ENCODE results near the gene FLNB. TPM values are rescaled to one million over a fixed set of nuclear protein-coding genes. Genes with fewer than 3 reads are reported as not detected.
A peak's percentile ranks its signal among the peaks of the same experiment; 100 is the strongest.

The FLNB gene
- total RNA-seq, 1 experiment from 2014 or later = 309 TPM

DNA sequence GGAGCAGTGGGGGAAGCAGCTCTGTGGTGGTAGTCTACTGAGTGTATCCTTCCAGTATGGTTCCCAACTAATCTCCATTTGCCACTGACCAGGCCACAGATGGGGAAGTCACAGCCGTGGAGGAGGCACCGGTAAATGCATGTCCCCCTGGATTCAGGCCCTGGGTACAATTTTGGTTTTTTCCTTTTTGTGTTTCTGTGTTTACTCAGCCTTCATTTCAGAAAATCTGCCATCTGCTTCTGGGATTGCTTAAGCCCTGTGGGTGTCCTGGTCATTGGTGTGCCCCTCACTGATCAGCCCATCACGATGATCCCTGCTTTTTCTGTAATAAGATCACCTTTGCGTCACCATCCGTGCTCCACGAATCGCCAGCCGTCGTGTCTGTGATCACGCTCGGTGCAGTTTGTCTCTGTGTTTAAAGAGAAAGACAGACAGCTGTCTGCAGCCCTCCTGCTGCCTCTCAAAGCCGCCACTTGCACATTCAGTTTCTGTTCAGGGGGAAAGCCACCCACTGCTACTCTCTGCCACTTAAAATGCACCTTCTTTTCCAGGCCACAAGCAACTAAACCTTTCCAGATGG, 133.6 kb downstream of the FLNB start:
- DNase-seq (ENCODE audit: low read depth, low spot score) (no peak), ATAC-seq (no peak)
- POLR2A ChIA-PET = no interaction called here
- BruUV-seq (replicated peaks) = no TSS peak
- TF ChIP-seq SIN3A (IDR thresholded peaks at IDR 0.05; ENCODE audit: borderline replicate concordance, insufficient read depth, low read depth, low read length) (no peak), TCF7L2 (IDR thresholded peaks at IDR 0.05; ENCODE audit: low read depth, low read length) (no peak)
- TF ChIP-seq, protein P1, sequence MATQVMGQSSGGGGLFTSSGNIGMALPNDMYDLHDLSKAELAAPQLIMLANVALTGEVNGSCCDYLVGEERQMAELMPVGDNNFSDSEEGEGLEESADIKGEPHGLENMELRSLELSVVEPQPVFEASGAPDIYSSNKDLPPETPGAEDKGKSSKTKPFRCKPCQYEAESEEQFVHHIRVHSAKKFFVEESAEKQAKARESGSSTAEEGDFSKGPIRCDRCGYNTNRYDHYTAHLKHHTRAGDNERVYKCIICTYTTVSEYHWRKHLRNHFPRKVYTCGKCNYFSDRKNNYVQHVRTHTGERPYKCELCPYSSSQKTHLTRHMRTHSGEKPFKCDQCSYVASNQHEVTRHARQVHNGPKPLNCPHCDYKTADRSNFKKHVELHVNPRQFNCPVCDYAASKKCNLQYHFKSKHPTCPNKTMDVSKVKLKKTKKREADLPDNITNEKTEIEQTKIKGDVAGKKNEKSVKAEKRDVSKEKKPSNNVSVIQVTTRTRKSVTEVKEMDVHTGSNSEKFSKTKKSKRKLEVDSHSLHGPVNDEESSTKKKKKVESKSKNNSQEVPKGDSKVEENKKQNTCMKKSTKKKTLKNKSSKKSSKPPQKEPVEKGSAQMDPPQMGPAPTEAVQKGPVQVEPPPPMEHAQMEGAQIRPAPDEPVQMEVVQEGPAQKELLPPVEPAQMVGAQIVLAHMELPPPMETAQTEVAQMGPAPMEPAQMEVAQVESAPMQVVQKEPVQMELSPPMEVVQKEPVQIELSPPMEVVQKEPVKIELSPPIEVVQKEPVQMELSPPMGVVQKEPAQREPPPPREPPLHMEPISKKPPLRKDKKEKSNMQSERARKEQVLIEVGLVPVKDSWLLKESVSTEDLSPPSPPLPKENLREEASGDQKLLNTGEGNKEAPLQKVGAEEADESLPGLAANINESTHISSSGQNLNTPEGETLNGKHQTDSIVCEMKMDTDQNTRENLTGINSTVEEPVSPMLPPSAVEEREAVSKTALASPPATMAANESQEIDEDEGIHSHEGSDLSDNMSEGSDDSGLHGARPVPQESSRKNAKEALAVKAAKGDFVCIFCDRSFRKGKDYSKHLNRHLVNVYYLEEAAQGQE (IDR thresholded peaks at IDR 0.05; ENCODE audit: insufficient read depth in 1 of 2, low read depth in 2 of 2, low read length in 1 of 2) = no peak
- TF ChIP-seq, protein P2, sequence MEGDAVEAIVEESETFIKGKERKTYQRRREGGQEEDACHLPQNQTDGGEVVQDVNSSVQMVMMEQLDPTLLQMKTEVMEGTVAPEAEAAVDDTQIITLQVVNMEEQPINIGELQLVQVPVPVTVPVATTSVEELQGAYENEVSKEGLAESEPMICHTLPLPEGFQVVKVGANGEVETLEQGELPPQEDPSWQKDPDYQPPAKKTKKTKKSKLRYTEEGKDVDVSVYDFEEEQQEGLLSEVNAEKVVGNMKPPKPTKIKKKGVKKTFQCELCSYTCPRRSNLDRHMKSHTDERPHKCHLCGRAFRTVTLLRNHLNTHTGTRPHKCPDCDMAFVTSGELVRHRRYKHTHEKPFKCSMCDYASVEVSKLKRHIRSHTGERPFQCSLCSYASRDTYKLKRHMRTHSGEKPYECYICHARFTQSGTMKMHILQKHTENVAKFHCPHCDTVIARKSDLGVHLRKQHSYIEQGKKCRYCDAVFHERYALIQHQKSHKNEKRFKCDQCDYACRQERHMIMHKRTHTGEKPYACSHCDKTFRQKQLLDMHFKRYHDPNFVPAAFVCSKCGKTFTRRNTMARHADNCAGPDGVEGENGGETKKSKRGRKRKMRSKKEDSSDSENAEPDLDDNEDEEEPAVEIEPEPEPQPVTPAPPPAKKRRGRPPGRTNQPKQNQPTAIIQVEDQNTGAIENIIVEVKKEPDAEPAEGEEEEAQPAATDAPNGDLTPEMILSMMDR (IDR thresholded peaks at IDR 0.05) = no peak
- H3K36me3 ChIP-seq (ENCODE audit: control insufficient read depth, insufficient read depth, low read length) = peaks cover 37% of the 10 kb centered on the region
- H3K27ac ChIP-seq (ENCODE audit: low read length) = 0 out of 2 replicates have a peak overlapping the region, but pooled peaks have one; percentile 19
- in situ Hi-C loops (cut with HindIII; ENCODE audit: low pct_unique_long_range_greater_than_20kb, low sequenced_read_pairs) (no loop called here), intact Hi-C loops (cut with micrococcal nuclease; ENCODE audit: unreplicated experiment) (no loop called here)
- no peaks in the 10 kb centered on the region for H3K27me3 ChIP-seq (ENCODE audit: control insufficient read depth, insufficient read depth, low read length)
- H3K9me3 ChIP-seq (ENCODE audit: control insufficient read depth, insufficient read depth, low read depth, low read length) = no peaks in the 10 kb centered on the region
- no peak overlapping the region for H3K4me3 ChIP-seq (ENCODE audit: low read depth in 2 of 2, low read length in 2 of 2)
- CTCF ChIA-PET = no interaction called here
- peaks cover 20% of the 10 kb centered on the region for H3K4me1 ChIP-seq (ENCODE audit: control insufficient read depth, insufficient read depth, low read length)

DNA sequence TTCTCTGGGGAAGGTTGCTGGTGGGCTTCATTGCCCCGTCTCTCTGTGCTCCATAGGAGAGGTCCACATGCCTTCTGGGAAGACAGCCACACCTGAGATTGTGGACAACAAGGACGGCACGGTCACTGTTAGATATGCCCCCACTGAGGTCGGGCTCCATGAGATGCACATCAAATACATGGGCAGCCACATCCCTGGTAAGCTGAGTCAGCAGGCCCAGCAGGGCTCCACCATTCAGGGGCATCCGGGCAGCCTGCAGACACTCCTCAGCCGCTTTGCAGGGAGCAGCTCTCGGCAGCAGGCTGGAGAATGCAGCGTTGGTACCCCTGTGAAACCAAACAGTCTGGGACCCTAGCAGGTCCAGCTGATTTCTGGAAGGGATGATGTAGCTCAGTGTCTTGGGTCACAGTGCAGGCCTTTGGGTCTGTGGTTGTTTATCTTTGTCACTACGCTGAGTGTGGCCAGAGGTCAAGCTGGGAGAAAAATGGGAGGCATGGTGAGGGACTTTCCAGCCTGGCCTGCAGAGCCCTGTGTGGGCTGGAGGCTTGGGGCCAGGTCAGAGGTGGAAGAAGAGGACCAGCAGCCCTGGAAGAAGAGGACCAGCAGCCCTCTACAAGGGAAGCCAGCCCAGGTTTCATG, 135.3 kb downstream of the FLNB start:
- H3K36me3 ChIP-seq (ENCODE audit: control insufficient read depth, insufficient read depth, low read length) = peaks cover 25% of the 10 kb centered on the region

More for the DNA sequence above, 135.3 kb downstream of the FLNB start:
- DNase-seq (ENCODE audit: low read depth, low spot score) (no peak), ATAC-seq (peak; percentile 79)
- intact Hi-C loops (cut with micrococcal nuclease; ENCODE audit: unreplicated experiment) (no loop called here), in situ Hi-C loops (cut with HindIII; ENCODE audit: low pct_unique_long_range_greater_than_20kb, low sequenced_read_pairs) (no loop called here)
- CTCF ChIA-PET = no interaction called here
- no peak overlapping the region for H3K27ac ChIP-seq (ENCODE audit: low read length)
- H3K27me3 ChIP-seq (ENCODE audit: control insufficient read depth, insufficient read depth, low read length) = no peaks in the 10 kb centered on the region
- TF ChIP-seq SIN3A (IDR thresholded peaks at IDR 0.05; ENCODE audit: borderline replicate concordance, insufficient read depth, low read depth, low read length) (no peak), POLR2AphosphoS5 (IDR thresholded peaks at IDR 0.05; ENCODE audit: low read depth, low read length) (no peak)
- TF ChIP-seq, protein P2 (IDR thresholded peaks at IDR 0.05) = no peak
- BruUV-seq (replicated peaks) = no TSS peak
- no peak overlapping the region for H3K4me3 ChIP-seq (ENCODE audit: low read depth in 2 of 2, low read length in 2 of 2)
- POLR2A ChIA-PET = no interaction called here
- H3K9me3 ChIP-seq (ENCODE audit: control insufficient read depth, insufficient read depth, low read depth, low read length) = no peaks in the 10 kb centered on the region
- H3K4me1 ChIP-seq (ENCODE audit: control insufficient read depth, insufficient read depth, low read length) = peaks cover 20% of the 10 kb centered on the region

Measured in Panc1 (cell line).